Testis (tissue), 3 donors: Measurements from ENCODE around the gene MANBA. TPM values are rescaled to one million over a fixed set of nuclear protein-coding genes. Genes with fewer than 3 reads are reported as not detected.

Experiments
- DNase-seq: peaks from one replicate; pipeline ENCODE4 v3.0.0-alpha.2; 2019
- H3K27ac ChIP-seq, 2 donors: fragments of 200-600 bp; sonication (generic); one replicate each; pipeline ENCODE4 v1.5.1; 2019
- H3K27me3 ChIP-seq: fragments of 200-600 bp; sonication (generic); one replicate; pipeline ENCODE4 v1.5.1; 2019
- H3K36me3 ChIP-seq: fragments of 200-600 bp; sonication (generic); one replicate; pipeline ENCODE4 v1.5.1; 2017; ENCODE audit warnings: low read depth; ENCODE audit errors: missing control alignments
- H3K4me1 ChIP-seq: fragments of 200-600 bp; sonication (generic); one replicate; pipeline ENCODE4 v1.5.1; 2019
- H3K4me3 ChIP-seq, 2 donors: fragments of 200-600 bp; sonication (generic); one replicate each; pipeline ENCODE4 v1.5.1; 2017 to 2019
- H3K9me3 ChIP-seq: fragments of 200-600 bp; sonication (generic); one replicate; pipeline ENCODE4 v1.5.1; 2017
- CTCF ChIP-seq, 3 experiments: fragments of 450-650 bp in 2 of 3; fragments of 200-600 bp in 1 of 3; sonication (generic) in 1 of 3; IDR thresholded peaks; one replicate each; pipeline ENCODE4 v1.5.1; 2016 to 2019; ENCODE audit warnings: antibody characterized with exemption in 3 of 3, mild to moderate bottlenecking in 2 of 3, moderate library complexity in 1 of 3
- POLR2A ChIP-seq: fragments of 450-650 bp; IDR thresholded peaks from one replicate; pipeline ENCODE4 v1.6.1; 2017; ENCODE audit warnings: antibody characterized with exemption, mild to moderate bottlenecking, moderate library complexity
- WGBS, 2 donors: methylation state at CpG; one replicate each; pipeline ENCODE4 v1.1.5; 2018; 5-methylcytosine and 5-hydroxymethylcytosine counted together
- intact Hi-C: fragments of 100-400 bp; cut with DNase I; formaldehyde crosslinking; loops from one replicate; pipeline ENCODE4 v1.15.1; 2023; ENCODE audit warnings: low total_unique reads
- polyA plus RNA-seq: library from polyadenylated mRNA; stranded (reverse); fragments of 350-450 nt; fragmentation: Illumina TruSeq; extraction: RNeasy Lipid Tissue Mini Kit (QIAGEN cat#74804); gene quantifications from one replicate; pipeline ENCODE4 v1.2.3, GENCODE V29; 2014; ENCODE audit warnings: low read depth, low replicate concordance; ENCODE audit not compliant: insufficient read depth
- total RNA-seq, 2 donors: library from RNA; depleted of rRNA; stranded (reverse); fragments of >200 nt; gene quantifications; one replicate each; pipeline ENCODE4 v1.2.3, GENCODE V29; 2016

MANBA gene
- total and polyA plus RNA-seq, 3 donors from 2014 or later = 9.2 to 22.7 (median 13.6) TPM

GRCh38 chr4:102707150-102707549 is 53.6 kb downstream of the MANBA start:
- H3K4me3 ChIP-seq = no peak overlapping the region
- WGBS, 2 donors = 81 to 100% methylated on average over 1 of the region's 1 CpG
- no peak for DNase-seq

DNA sequence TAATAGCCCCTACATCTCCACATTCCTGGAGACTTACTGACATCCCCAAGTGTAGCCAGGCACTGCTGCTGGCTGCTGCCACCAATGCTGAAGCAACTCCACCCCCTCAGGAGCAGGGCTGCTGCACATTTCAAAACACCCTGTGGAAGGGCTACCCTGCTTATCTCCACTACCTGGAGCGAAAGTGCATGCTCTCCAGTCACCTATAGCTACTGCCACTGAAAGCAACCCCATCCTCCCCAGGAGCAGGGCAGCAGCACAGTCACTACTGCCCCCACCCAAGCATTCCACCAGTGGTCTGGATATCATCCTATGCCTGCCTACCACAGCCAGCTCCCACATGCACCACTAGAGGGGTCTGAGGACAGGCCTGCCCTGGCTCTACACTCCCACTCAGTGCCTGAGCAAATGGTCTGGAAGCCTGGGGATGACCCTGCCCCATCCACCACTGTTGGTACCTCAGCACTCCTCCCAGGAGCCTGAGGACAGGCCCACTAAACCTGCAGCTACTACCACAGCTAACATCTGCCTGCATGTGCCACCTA is 55.3 kb downstream of the MANBA start:
- H3K36me3 ChIP-seq = no peaks in the 10 kb centered on the region
- H3K4me3 ChIP-seq = no peak overlapping the region
- TF ChIP-seq POLR2A = no peak
- TF ChIP-seq CTCF (IDR thresholded peaks at IDR 0.05) = no peak
- no peaks in the 10 kb centered on the region for H3K9me3 ChIP-seq
- H3K27me3 ChIP-seq = no peaks in the 10 kb centered on the region
- WGBS, 2 donors = 92 to 100% methylated on average over 1 of the region's 1 CpG
- H3K27ac ChIP-seq = no peak overlapping the region
- no peaks in the 10 kb centered on the region for H3K4me1 ChIP-seq
- no peak for DNase-seq
- intact Hi-C loops = no loop called here

More at GRCh38 chr4:102707150-102707549, 53.6 kb downstream of the MANBA start:
- no peak for TF ChIP-seq POLR2A
- no peak for TF ChIP-seq CTCF (IDR thresholded peaks at IDR 0.05)
- no peaks in the 10 kb centered on the region for H3K27me3 ChIP-seq
- H3K27ac ChIP-seq = no peak overlapping the region
- H3K4me1 ChIP-seq = no peaks in the 10 kb centered on the region
- intact Hi-C loops = no loop called here
- H3K9me3 ChIP-seq = no peaks in the 10 kb centered on the region
- no peaks in the 10 kb centered on the region for H3K36me3 ChIP-seq

- no peak for DNase-seq
- Histone ChIP-seq H3K9me3 (no peaks in the 10 kb centered on the region), H3K27me3 (no peaks in the 10 kb centered on the region), H3K27ac (no peak overlapping the region), H3K36me3 (no peaks in the 10 kb centered on the region), H3K4me3 (no peak overlapping the region), H3K4me1 (no peaks in the 10 kb centered on the region)
- intact Hi-C loops = no loop called here
- no peak for TF ChIP-seq CTCF (IDR thresholded peaks at IDR 0.05)
- TF ChIP-seq POLR2A = no peak
- WGBS, 2 donors = 47 to 69% methylated on average over 3 of the region's 3 CpGs
These were observed 64.0 kb downstream of the MANBA start for GRCh38 chr4:102696758-102697157.

- Histone ChIP-seq H3K4me3 (no peak overlapping the region), H3K27me3 (no peaks in the 10 kb centered on the region), H3K9me3 (no peaks in the 10 kb centered on the region), H3K27ac (no peak overlapping the region), H3K4me1 (no peaks in the 10 kb centered on the region), H3K36me3 (no peaks in the 10 kb centered on the region)
- no peak for DNase-seq
- TF ChIP-seq POLR2A (no peak), CTCF (IDR thresholded peaks at IDR 0.05) (no peak)
- WGBS, 2 donors = 93 to 96% methylated on average over 3 of the region's 3 CpGs
- intact Hi-C loops = no loop called here
These were observed 66.0 kb downstream of the MANBA start for GRCh38 chr4:102694791-102695190.

GRCh38 chr4:102693861-102694260 is 66.9 kb downstream of the MANBA start:
- H3K27ac ChIP-seq = no peak overlapping the region
- H3K27me3 ChIP-seq = no peaks in the 10 kb centered on the region
- H3K4me3 ChIP-seq = no peak overlapping the region
- intact Hi-C loops = no loop called here
- DNase-seq = no peak
- no peak for TF ChIP-seq CTCF (IDR thresholded peaks at IDR 0.05)
- no peak for TF ChIP-seq POLR2A
- H3K36me3 ChIP-seq = no peaks in the 10 kb centered on the region
- H3K9me3 ChIP-seq = no peaks in the 10 kb centered on the region
- no peaks in the 10 kb centered on the region for H3K4me1 ChIP-seq
- WGBS, 2 donors = 93 to 96% methylated on average over 5 of the region's 5 CpGs
